GM23248 (cell line): Measurements from ENCODE around the gene PRKCE.

Experiments
- EZH2 ChIP-seq: fragments of 200-600 bp; sonication (generic); IDR thresholded peaks from 2 replicates; pipeline ENCODE4 v1.6.1; 2018; ENCODE audit warnings: antibody characterized with exemption, mild to moderate bottlenecking; ENCODE audit not compliant: insufficient read depth, poor library complexity, severe bottlenecking
- EZH2phosphoT487 ChIP-seq: fragments of 200-600 bp; sonication (generic); IDR thresholded peaks from 2 replicates; pipeline ENCODE4 v1.6.1; 2018; ENCODE audit warnings: antibody characterized with exemption, moderate library complexity, mild to moderate bottlenecking, low read depth; ENCODE audit not compliant: insufficient read depth

DNA sequence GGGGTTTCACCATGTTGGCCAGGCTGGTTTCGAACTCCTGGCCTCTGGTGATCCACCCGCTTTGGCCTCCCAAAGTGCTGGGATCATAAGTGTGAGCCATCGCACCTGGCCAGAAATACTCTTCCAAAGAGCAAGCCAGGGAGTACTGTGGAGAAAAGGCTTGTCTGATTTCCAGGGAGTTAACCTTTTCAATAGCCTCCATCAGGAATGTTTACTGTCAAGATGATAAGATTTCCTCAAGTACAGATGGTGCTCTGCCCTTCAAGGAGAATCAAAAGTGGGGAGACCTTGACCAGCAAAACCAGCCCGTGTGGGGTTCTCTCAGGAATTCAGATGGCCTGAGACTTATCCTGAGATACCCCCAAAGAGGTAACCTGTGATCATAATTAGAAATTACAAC lies 237.2 kb downstream of the PRKCE start:
- TF ChIP-seq EZH2, result no peak
- TF ChIP-seq EZH2phosphoT487, result no peak
